Right lobe of liver (tissue), 6 donors: Measurements from ENCODE around the gene RGS14. TPM values are rescaled to one million over a fixed set of nuclear protein-coding genes. Genes with fewer than 3 reads are reported as not detected.

ENCODE experiments used
- ATAC-seq, 4 donors: fragments of 200-7000 bp; cut with Tn5 transposase; one replicate each; pipeline ENCODE4 v1.9.1; 2020; ENCODE audit warnings: mild to moderate bottlenecking in 4 of 4, moderate library complexity in 4 of 4
- DNase-seq, 3 donors: peaks; one replicate each; pipeline ENCODE4 v3.0.0-alpha.2; 2020
- H3K27ac ChIP-seq, 3 donors: fragments of 200-600 bp; one replicate each; pipeline ENCODE4 v1.8.0; 2022
- H3K27me3 ChIP-seq, 2 donors: fragments of 200-600 bp; one replicate each; pipeline ENCODE4 v1.8.0; 2022
- H3K36me3 ChIP-seq, 4 donors: fragments of 200-600 bp; sonication (generic) in 1 of 4; one replicate each; pipeline versions ENCODE4 v1.5.1 to v1.8.0; 2017 to 2022; ENCODE audit warnings: control low read depth in 1 of 4
- H3K4me1 ChIP-seq, 4 donors: fragments of 200-600 bp; sonication (generic) in 1 of 4; one replicate each; pipeline versions ENCODE4 v1.5.1 to v1.8.0; 2017 to 2022; ENCODE audit warnings: control low read depth in 1 of 4
- H3K4me3 ChIP-seq, 3 donors: fragments of 200-600 bp; one replicate each; pipeline ENCODE4 v1.8.0; 2022
- H3K9me3 ChIP-seq, 4 donors: fragments of 200-600 bp; sonication (generic) in 1 of 4; one replicate each; pipeline versions ENCODE4 v1.5.1 to v1.8.0; 2017 to 2022; ENCODE audit warnings: control low read depth in 1 of 4
- POLR2A ChIP-seq: fragments of 450-650 bp; IDR thresholded peaks from one replicate; pipeline ENCODE4 v1.6.1; 2017; ENCODE audit warnings: antibody characterized with exemption, mild to moderate bottlenecking
- WGBS: methylation state at CpG from one replicate; pipeline ENCODE4 v1.1.6; 2018; ENCODE audit warnings: low coverage, low lambda C conversion rate; ENCODE audit not compliant: insufficient coverage; ENCODE audit errors: missing lambda C conversion rate; 5-methylcytosine and 5-hydroxymethylcytosine counted together
- intact Hi-C, 2 donors: fragments of 100-400 bp; cut with DNase I; formaldehyde crosslinking; loops; one replicate each; pipeline versions ENCODE4 v1.11.2 to v1.14.1; 2022
- total RNA-seq, 6 experiments: library from RNA; depleted of rRNA in 2 of 6; stranded (reverse); fragments of >200 nt in 2 of 6; fragmentation: NEBNext Ultra II Directional in 3 of 6; extraction: Animal tissue kit (Norgen Biotek cat#: 25700) in 3 of 6; gene quantifications; one replicate each; pipeline versions ENCODE4 v1.1.0 to v1.2.4, GENCODE V29; 2016 to 2023
- TF ChIP-seq, protein P1 (sequence below), 4 donors: fragments of 200-600 bp in 3 of 4; fragments of 450-650 bp in 1 of 4; IDR thresholded peaks; one replicate each; pipeline versions ENCODE4 v1.5.1 to v1.8.0; 2016 to 2022; ENCODE audit warnings: antibody characterized with exemption in 4 of 4, mild to moderate bottlenecking in 2 of 4
- donor health status: DM: no; HTN: yes; CAD: no.
- donor health status: DM: no; HTN: no; CAD: no.
- donor health status: DM: no; HTN: no; CAD: no.
- donor health status: DM: no; HTN: yes; CAD: no.
- donor health status: DM: no; HTN: yes; CAD: no.

The RGS14 gene
- total RNA-seq, 6 experiments from 2014 or later = 29.2 to 43.1 (median 35.2) TPM

DNA sequence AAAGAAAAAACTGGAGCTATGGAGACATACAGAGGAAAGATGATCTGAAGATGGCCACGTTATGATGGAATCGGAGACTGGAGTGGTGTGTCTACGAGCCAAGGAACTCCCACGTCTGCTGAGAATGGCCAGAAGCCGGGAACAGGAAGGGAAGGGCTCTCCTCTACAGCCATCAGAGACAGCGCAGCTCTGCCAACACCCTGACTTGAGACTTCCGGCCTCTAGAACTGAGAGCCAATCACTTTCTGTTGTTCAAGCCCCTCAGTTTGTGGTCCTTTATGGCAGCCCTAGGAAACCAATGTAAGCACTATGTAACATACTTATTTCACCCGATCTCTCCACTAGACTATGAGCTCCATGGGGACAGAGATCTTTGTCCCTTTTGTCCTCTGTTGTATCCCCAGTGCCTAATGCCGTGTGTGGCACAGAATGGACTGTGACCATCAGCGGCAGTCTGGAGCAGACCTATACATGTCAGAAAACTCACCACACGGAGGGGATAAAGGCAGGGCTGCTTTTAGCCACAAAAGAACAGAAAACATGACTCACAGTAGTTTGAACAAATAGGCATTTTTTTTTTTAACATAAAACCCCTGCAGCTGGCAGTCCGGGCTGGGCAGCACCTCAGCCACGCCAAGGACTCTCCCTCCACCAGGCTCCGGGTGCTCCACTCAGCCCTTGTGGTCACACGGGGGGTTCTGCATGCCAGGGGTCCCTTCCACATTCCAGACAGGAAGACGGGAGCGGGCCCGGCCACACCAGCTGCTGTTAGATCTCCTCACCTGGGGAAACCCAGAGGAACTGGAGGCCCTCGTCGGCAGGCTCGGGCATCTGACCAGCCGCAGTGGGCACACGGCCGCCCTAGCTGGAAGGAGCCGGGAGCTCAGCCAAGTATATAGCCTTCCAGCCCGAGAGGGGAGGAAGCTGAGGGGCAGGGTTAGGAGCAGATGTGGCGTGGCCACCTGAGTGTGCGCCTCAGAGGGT, 29.9 kb upstream of the RGS14 start:
- 63% methylated on average over 11 of the region's 28 CpGs for WGBS
- peak overlapping the region in 1 of 3 donors; percentile 24 for H3K27ac ChIP-seq
- TF ChIP-seq POLR2A = no peak
- TF ChIP-seq, protein P1, sequence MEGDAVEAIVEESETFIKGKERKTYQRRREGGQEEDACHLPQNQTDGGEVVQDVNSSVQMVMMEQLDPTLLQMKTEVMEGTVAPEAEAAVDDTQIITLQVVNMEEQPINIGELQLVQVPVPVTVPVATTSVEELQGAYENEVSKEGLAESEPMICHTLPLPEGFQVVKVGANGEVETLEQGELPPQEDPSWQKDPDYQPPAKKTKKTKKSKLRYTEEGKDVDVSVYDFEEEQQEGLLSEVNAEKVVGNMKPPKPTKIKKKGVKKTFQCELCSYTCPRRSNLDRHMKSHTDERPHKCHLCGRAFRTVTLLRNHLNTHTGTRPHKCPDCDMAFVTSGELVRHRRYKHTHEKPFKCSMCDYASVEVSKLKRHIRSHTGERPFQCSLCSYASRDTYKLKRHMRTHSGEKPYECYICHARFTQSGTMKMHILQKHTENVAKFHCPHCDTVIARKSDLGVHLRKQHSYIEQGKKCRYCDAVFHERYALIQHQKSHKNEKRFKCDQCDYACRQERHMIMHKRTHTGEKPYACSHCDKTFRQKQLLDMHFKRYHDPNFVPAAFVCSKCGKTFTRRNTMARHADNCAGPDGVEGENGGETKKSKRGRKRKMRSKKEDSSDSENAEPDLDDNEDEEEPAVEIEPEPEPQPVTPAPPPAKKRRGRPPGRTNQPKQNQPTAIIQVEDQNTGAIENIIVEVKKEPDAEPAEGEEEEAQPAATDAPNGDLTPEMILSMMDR (IDR thresholded peaks at IDR 0.05) = no peak
- no peak overlapping the region for H3K4me3 ChIP-seq
- ATAC-seq = peak; percentile 30 to 60 (median 52)
- peaks cover 0 to 22% (median 10%) of the 10 kb centered on the region in 4 donors for H3K36me3 ChIP-seq
- intact Hi-C loops = no loop called here
- H3K4me1 ChIP-seq = peaks cover 0 to 12% (median 4%) of the 10 kb centered on the region in 4 donors
- no peaks in the 10 kb centered on the region for H3K9me3 ChIP-seq
- DNase-seq = peak in 1 of 3 donors; percentile 49
- H3K27me3 ChIP-seq = no peaks in the 10 kb centered on the region

DNA sequence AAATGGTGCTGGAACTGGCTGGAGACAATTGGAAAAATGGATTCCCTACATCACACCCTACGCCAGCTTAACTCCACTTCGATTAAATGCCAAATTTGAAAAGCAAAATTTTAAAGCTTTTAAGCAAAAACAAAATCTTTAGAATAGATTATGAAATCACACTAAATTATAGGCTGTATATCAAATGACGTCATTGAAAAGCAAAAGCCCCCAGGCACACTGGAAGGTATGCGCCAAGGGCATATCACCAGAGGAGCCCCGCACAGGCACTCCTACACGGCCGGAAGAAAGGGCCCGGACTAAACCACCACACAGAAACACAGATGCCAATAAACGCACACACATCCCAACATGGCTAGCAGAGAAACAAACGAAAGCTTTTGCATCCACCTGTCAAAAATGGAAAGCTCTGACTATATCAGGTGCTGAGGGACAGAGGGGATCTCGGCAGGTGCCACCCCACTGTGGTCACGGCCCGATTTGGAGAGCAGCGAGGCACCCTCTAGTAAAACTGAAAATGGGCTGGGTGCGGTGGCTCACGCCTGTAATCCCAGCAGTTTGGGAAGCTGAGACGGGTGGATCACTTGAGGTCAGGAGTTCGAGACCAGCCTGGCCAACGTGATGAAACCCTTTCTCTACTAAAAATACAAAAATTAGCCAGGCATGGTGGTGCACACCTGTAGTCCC, 29.0 kb upstream of the RGS14 start:
- 87% methylated on average over 11 of the region's 19 CpGs for WGBS
- no peak overlapping the region for H3K4me3 ChIP-seq
- peaks cover 0 to 12% (median 4%) of the 10 kb centered on the region in 4 donors for H3K4me1 ChIP-seq
- H3K9me3 ChIP-seq = no peaks in the 10 kb centered on the region
- ATAC-seq (no peak), DNase-seq (peak in 1 of 3 donors; percentile 21)
- no peaks in the 10 kb centered on the region for H3K27me3 ChIP-seq
- no peak for TF ChIP-seq POLR2A
- TF ChIP-seq, protein P1 (IDR thresholded peaks at IDR 0.05) = no peak
- no peak overlapping the region for H3K27ac ChIP-seq
- H3K36me3 ChIP-seq = peaks cover 0 to 30% (median 16%) of the 10 kb centered on the region in 4 donors
- intact Hi-C loops = no loop called here

DNA sequence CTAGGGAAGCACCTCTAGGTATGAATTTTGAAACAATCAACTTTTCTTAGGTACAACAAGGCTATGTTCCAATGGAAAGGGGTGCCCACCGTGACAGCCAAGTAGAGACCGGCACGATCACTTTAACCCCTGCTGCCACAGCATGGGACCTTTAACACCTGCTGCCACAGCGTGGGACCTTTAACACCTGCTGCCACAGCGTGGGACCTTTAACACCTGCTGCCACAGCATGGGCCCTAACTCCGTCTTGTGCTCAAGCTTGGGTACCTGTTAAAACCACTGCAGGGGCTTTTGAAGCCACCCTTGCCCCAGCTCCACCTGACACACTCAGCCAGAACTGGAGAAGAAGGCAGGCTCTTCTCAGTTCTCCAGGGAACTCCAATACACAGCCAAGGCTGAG, 27.8 kb upstream of the RGS14 start:
- no peak for ATAC-seq
- H3K9me3 ChIP-seq = no peaks in the 10 kb centered on the region
- peaks cover 0 to 14% (median 4%) of the 10 kb centered on the region in 4 donors for H3K4me1 ChIP-seq
- DNase-seq = peak in 1 of 3 donors; percentile 27
- intact Hi-C loops = no loop called here
- TF ChIP-seq POLR2A = no peak
- TF ChIP-seq, protein P1 (IDR thresholded peaks at IDR 0.05) = no peak
- H3K27ac ChIP-seq = no peak overlapping the region
- H3K27me3 ChIP-seq = no peaks in the 10 kb centered on the region
- no CpG with 5 or more reads among the region's 6 CpGs for WGBS
- H3K4me3 ChIP-seq = no peak overlapping the region
- peaks cover 0 to 42% (median 22%) of the 10 kb centered on the region in 4 donors for H3K36me3 ChIP-seq

DNA sequence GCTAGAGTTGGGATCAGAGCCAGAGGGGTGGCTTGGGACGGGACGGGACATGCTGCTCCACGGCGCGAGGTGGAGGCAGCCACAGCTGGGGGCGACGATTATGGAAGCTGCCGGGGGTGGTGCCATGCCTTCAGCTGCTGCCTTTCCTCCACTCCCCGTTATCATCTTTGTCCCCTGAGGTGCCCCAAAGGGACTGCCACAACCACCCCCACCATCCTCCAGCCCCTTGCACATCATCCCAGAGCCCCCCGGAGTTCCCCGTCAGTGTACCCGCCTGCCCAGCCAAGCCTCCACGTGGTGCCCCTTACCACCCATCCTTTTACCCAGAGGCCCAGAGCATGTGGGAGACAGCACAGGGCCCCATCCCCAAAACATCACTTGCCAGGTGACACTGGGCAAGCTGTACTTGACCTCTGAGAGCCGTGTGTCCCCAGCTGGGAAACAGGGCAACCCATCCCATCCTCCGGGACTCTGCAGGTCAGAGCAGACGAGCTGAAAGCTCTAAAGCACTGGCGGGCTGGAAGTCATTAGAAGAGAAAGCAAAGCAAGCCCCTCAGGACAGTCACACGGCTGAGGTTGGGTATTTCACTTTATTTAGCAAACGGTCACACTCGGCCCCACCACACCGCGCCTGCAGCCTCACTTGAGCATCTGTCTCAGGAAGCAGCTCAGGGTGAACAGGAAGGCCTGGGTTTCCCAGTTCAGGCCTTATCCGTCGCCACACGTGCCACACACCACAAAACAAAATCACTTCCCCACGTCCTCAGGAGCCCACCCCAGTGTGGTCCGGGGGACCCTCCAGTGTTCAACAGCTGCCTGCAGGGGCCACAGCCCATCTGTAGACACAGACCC, 26.5 kb upstream of the RGS14 start:
- H3K9me3 ChIP-seq = no peaks in the 10 kb centered on the region
- intact Hi-C loops = no loop called here
- H3K27ac ChIP-seq = no peak overlapping the region
- no peaks in the 10 kb centered on the region for H3K27me3 ChIP-seq
- WGBS = 66% methylated on average over 15 of the region's 27 CpGs
- H3K4me3 ChIP-seq = no peak overlapping the region
- peaks cover 0 to 53% (median 29%) of the 10 kb centered on the region in 4 donors for H3K36me3 ChIP-seq
- peak in 2 of 3 donors; percentile 20 to 51 for DNase-seq
- peak in 1 of 4 donors; percentile 9 for ATAC-seq
- TF ChIP-seq, protein P1 (IDR thresholded peaks at IDR 0.05) = no peak
- no peak for TF ChIP-seq POLR2A
- H3K4me1 ChIP-seq = peaks cover 0 to 18% (median 4%) of the 10 kb centered on the region in 4 donors
